Psoas muscle (tissue), 8 donors: Measurements from ENCODE around the gene SUPT6H. TPM values are rescaled to one million over a fixed set of nuclear protein-coding genes. Genes with fewer than 3 reads are reported as not detected.

Experiments used
- ATAC-seq, 4 donors: fragments of 200-7000 bp; cut with Tn5 transposase; one replicate each; pipeline ENCODE4 v1.9.1; 2020; ENCODE audit warnings: moderate library complexity in 3 of 4, mild to moderate bottlenecking in 2 of 4
- DNase-seq, 2 donors: peaks; one replicate each; pipeline ENCODE4 v3.0.0-alpha.2; 2020
- H3K27ac ChIP-seq: fragments of 200-600 bp; one replicate; pipeline ENCODE4 v1.8.0; 2022
- H3K27me3 ChIP-seq, 3 donors: fragments of 200-600 bp in 1 of 3; one replicate each; pipeline versions ENCODE4 v1.6.1 to v1.8.0; 2013 to 2022; ENCODE audit warnings: low read length in 2 of 3, mild to moderate bottlenecking in 2 of 3, moderate library complexity in 1 of 3; ENCODE audit not compliant: insufficient read depth in 3 of 3
- H3K36me3 ChIP-seq, 2 donors: fragments of 200-600 bp in 1 of 2; one replicate each; pipeline versions ENCODE4 v1.6.1 to v1.8.0; 2013 to 2022; ENCODE audit warnings: low read depth in 1 of 2, mild to moderate bottlenecking in 1 of 2, moderate library complexity in 1 of 2; ENCODE audit not compliant: insufficient read depth in 1 of 2
- H3K4me1 ChIP-seq: fragments of 200-600 bp; one replicate; pipeline ENCODE4 v1.8.0; 2022
- H3K4me3 ChIP-seq: fragments of 200-600 bp; one replicate; pipeline ENCODE4 v1.8.0; 2022; ENCODE audit warnings: mild to moderate bottlenecking
- H3K9me3 ChIP-seq: fragments of 200-600 bp; one replicate; pipeline ENCODE4 v1.8.0; 2022
- WGBS, 3 donors: extraction: QIAGEN DNeasy Blood & Tissue Kit; methylation state at CpG; one replicate each; pipeline versions ENCODE4 v1.1.6 to v1.1.7; 2013; 5-methylcytosine and 5-hydroxymethylcytosine counted together
- intact Hi-C, 2 donors: fragments of 100-400 bp; cut with DNase I; formaldehyde crosslinking; loops; one replicate each; pipeline versions ENCODE4 v1.11.0 to v1.14.2; 2022
- polyA plus RNA-seq, 3 donors: library from polyadenylated mRNA; stranded (reverse); fragments of 200-250 nt; gene quantifications; one replicate each; pipeline ENCODE4 v1.2.3, GENCODE V29; 2013
- total RNA-seq, 4 donors: library from RNA; stranded (reverse); fragmentation: NEBNext Ultra II Directional in 2 of 4; extraction: Animal tissue kit (Norgen Biotek cat#: 25700) in 2 of 4; gene quantifications; one replicate each; pipeline versions ENCODE4 v1.2.1 to v1.2.4, GENCODE V29; 2021 to 2023
- TF ChIP-seq, protein P1 (sequence below): fragments of 200-600 bp; IDR thresholded peaks from one replicate; pipeline ENCODE4 v1.8.0; 2022; ENCODE audit warnings: antibody characterized with exemption
- donor health status: healthy with polysubstance abuse.
- donor health status: DM: no; HTN: no; CAD: no; lungs with moderate emphysema.
- donor health status: Bipolar disorder and iron deficiency.
- donor health status: healthy.
- donor health status: DM: yes; HTN: yes; CAD: no.
- donor health status: DM: no; HTN: no; CAD: no.
- donor health status: DM: no; HTN: no; CAD: no.
- donor health status: DM: yes; HTN: yes; CAD: no.

Gene SUPT6H
- total and polyA plus RNA-seq, 7 donors: 28.6 to 77.4 (median 67.0) TPM

DNA sequence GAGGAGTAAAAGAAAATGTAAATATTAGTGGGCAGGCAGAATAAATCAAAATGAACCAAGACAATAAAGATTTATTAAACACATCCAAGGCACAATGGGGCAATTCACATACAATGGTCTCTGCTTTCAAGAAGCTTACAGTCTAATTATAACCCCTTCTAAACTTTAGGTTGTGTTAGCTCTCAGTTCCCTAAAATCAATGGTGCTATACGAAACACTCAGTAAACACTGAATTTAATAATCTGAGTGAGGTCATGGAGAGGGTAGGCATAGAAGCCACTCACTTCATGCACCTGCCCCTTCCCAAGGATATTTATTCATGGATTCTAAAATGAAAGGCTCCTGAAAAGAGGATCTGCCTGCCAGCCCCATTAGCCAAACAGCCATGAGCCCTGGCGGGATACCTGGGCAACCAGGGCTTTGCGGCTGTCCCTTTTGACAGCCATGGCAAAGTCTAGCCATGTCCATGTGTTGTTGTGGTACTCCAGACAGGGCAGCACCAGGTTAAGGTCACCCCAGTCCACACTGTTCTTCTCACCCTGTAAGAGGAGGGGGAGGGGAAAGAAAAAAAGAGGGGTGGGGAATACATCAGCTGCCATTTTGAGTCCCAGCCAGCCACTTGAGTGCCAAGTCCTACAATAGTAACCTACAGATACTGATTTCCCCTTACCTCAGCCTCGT lies 46.6 kb upstream of the SUPT6H start:
- no peaks in the 10 kb centered on the region for H3K4me1 ChIP-seq
- no peaks in the 10 kb centered on the region for H3K9me3 ChIP-seq
- ATAC-seq (no peak), DNase-seq (no peak)
- intact Hi-C loops: no loop called here
- TF ChIP-seq, protein P1, sequence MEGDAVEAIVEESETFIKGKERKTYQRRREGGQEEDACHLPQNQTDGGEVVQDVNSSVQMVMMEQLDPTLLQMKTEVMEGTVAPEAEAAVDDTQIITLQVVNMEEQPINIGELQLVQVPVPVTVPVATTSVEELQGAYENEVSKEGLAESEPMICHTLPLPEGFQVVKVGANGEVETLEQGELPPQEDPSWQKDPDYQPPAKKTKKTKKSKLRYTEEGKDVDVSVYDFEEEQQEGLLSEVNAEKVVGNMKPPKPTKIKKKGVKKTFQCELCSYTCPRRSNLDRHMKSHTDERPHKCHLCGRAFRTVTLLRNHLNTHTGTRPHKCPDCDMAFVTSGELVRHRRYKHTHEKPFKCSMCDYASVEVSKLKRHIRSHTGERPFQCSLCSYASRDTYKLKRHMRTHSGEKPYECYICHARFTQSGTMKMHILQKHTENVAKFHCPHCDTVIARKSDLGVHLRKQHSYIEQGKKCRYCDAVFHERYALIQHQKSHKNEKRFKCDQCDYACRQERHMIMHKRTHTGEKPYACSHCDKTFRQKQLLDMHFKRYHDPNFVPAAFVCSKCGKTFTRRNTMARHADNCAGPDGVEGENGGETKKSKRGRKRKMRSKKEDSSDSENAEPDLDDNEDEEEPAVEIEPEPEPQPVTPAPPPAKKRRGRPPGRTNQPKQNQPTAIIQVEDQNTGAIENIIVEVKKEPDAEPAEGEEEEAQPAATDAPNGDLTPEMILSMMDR: no peak
- no peaks in the 10 kb centered on the region for H3K27me3 ChIP-seq
- WGBS, 3 donors: 82 to 84% (median 82%) methylated on average over 4 of the region's 4 CpGs
- H3K36me3 ChIP-seq: peaks cover 25 to 99% of the 10 kb centered on the region in 2 donors
- H3K27ac ChIP-seq: no peak overlapping the region
- H3K4me3 ChIP-seq: no peak overlapping the region

DNA sequence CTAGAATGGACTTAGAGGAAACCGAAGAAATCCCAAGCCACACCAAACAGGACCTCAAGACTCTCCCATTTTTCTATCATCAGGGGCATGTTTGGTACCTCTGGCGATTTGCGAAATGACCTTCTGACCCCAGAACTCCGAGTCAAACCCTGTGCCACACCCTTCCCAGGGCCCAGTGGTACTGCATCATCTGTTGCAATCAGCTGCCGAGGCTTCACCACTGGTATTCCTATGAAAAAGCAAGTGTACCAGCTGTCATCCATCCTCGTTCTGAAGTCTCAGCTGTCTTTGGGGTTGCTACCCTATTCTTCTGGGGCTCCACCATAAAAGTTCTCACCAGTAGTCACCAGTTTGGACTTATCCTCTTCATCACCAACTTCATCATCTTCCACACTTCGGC lies 45.7 kb upstream of the SUPT6H start:
- Histone ChIP-seq H3K9me3 (no peaks in the 10 kb centered on the region), H3K4me1 (no peaks in the 10 kb centered on the region), H3K27me3 (no peaks in the 10 kb centered on the region), H3K4me3 (no peak overlapping the region), H3K27ac (no peak overlapping the region), H3K36me3 (peaks cover 24 to 99% of the 10 kb centered on the region in 2 donors)
- no peak for ATAC-seq
- TF ChIP-seq, protein P1: no peak
- no peak for DNase-seq
- intact Hi-C loops: no loop called here
- WGBS, 3 donors: 78 to 83% (median 81%) methylated on average over 7 of the region's 7 CpGs

DNA sequence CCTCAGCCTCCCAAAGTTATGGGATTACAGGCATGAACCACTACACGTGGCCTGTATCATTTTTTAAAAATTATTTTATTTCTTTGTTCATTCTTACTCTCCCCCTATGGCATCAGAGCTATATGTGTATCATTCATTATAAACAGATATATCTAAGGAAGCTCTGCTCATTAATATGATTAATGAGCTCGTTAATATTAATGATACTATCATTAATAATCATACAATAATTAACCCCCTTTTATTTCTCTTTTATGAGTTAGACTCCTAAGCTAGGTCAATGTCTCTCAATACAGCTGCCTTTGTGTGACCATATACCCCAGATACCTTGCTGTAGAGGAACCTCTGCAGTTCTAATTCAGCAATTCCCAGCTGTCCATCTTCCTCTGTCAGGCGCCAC lies 43.5 kb upstream of the SUPT6H start:
- Histone ChIP-seq H3K36me3 (peaks cover 35 to 100% of the 10 kb centered on the region in 2 donors), H3K27me3 (no peaks in the 10 kb centered on the region), H3K4me1 (no peaks in the 10 kb centered on the region), H3K9me3 (no peaks in the 10 kb centered on the region), H3K27ac (no peak overlapping the region), H3K4me3 (no peak overlapping the region)
- DNase-seq (no peak), ATAC-seq (no peak)
- WGBS, 3 donors: 95 to 96% (median 95%) methylated on average over 3 of the region's 3 CpGs
- TF ChIP-seq, protein P1: no peak
- intact Hi-C loops: no loop called here

DNA sequence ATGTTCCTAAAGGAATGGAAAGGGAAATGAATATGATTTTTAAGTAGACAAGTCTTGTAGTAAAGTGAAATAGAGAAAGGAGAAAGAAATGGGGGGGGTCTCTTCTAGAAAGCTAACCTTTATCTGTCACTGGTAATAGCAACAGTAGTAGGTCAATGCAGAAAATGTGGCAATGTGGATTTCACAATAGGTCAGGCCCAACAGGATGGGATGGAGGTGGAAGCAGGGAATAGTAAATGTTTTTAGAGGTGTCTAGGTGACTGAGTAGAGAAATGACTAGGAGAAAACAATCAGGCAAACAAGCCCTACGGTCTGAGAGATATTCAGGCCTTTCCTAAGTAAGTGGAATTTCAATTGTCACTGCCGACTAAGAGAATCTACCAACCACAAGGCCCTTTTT lies 42.0 kb upstream of the SUPT6H start:
- H3K4me3 ChIP-seq: no peak overlapping the region
- H3K27ac ChIP-seq: no peak overlapping the region
- intact Hi-C loops: no loop called here
- H3K36me3 ChIP-seq: peaks cover 41 to 97% of the 10 kb centered on the region in 2 donors
- 79 to 85% (median 84%) methylated on average over 2 of the region's 2 CpGs for WGBS, 3 donors
- TF ChIP-seq, protein P1: no peak
- ATAC-seq (no peak), DNase-seq (no peak)
- no peaks in the 10 kb centered on the region for H3K9me3 ChIP-seq
- H3K27me3 ChIP-seq: no peaks in the 10 kb centered on the region
- H3K4me1 ChIP-seq: no peaks in the 10 kb centered on the region

DNA sequence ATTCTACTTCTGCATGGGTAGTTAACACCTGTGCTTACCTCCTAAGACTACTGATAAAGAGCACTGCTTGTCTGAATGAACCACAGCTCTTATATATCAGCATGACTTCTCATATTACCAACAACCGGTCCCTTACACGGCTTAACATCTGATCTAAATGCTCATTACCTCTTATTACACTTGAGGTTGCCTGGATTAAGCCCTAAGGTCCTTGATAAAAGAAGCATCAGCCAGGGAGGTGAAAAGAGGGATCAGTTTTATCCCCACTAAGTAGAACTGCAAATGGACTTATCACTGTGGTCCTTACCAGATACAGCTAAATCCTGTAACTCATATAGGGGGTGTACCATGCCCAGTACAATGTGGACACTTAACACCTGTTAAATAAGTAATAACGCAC lies 39.8 kb upstream of the SUPT6H start:
- ATAC-seq (no peak), DNase-seq (no peak)
- TF ChIP-seq, protein P1: no peak
- Histone ChIP-seq H3K4me3 (no peak overlapping the region), H3K27me3 (no peaks in the 10 kb centered on the region), H3K36me3 (peaks cover 30 to 96% of the 10 kb centered on the region in 2 donors), H3K4me1 (no peaks in the 10 kb centered on the region), H3K27ac (no peak overlapping the region), H3K9me3 (no peaks in the 10 kb centered on the region)
- intact Hi-C loops: no loop called here
- 56 to 77% (median 58%) methylated on average over 3 of the region's 3 CpGs for WGBS, 3 donors
